Right lobe of liver (tissue), 4 donors: Measurements from ENCODE around the gene FFAR1.

Source experiments
- POLR2A ChIP-seq: fragments of 450-650 bp; IDR thresholded peaks from one replicate; pipeline ENCODE4 v1.6.1; 2017; ENCODE audit warnings: antibody characterized with exemption, mild to moderate bottlenecking
- TF ChIP-seq, protein P1 (sequence below), 4 donors: fragments of 200-600 bp in 3 of 4; fragments of 450-650 bp in 1 of 4; IDR thresholded peaks; one replicate each; pipeline versions ENCODE4 v1.5.1 to v1.8.0; 2016 to 2022; ENCODE audit warnings: antibody characterized with exemption in 4 of 4, mild to moderate bottlenecking in 2 of 4
- donor health status: DM: no; HTN: no; CAD: no.
- donor health status: DM: no; HTN: no; CAD: no.
- donor health status: DM: no; HTN: yes; CAD: no.

DNA sequence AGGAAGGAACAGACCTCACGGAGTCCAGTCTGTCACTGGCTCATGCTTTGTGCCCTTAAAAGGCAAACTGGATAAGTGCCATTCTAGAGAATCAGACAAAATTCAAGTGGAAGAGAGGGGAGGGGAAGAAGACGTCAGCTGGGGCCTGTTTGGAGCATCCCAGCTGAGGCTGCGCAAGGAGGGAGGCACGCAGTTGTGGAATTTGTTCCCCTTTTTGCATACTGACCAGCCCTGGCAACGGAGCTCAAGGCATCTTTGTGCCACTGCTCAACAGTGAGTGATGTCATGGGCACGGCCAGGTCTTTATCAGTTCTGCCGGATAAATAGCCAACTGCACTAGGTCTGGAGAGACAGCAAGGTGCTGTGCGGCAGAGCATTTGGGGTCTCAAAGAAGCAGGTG lies 23.0 kb downstream of the FFAR1 start, which contains the start of gene GPR42:
- TF ChIP-seq, protein P1, sequence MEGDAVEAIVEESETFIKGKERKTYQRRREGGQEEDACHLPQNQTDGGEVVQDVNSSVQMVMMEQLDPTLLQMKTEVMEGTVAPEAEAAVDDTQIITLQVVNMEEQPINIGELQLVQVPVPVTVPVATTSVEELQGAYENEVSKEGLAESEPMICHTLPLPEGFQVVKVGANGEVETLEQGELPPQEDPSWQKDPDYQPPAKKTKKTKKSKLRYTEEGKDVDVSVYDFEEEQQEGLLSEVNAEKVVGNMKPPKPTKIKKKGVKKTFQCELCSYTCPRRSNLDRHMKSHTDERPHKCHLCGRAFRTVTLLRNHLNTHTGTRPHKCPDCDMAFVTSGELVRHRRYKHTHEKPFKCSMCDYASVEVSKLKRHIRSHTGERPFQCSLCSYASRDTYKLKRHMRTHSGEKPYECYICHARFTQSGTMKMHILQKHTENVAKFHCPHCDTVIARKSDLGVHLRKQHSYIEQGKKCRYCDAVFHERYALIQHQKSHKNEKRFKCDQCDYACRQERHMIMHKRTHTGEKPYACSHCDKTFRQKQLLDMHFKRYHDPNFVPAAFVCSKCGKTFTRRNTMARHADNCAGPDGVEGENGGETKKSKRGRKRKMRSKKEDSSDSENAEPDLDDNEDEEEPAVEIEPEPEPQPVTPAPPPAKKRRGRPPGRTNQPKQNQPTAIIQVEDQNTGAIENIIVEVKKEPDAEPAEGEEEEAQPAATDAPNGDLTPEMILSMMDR (IDR thresholded peaks at IDR 0.05): no peak
- no peak for TF ChIP-seq POLR2A
